Measurements from ENCODE around the gene BLOC1S1.
A peak's percentile ranks its signal among the peaks of the same experiment; 100 is the strongest.

Gene BLOC1S1

DNA sequence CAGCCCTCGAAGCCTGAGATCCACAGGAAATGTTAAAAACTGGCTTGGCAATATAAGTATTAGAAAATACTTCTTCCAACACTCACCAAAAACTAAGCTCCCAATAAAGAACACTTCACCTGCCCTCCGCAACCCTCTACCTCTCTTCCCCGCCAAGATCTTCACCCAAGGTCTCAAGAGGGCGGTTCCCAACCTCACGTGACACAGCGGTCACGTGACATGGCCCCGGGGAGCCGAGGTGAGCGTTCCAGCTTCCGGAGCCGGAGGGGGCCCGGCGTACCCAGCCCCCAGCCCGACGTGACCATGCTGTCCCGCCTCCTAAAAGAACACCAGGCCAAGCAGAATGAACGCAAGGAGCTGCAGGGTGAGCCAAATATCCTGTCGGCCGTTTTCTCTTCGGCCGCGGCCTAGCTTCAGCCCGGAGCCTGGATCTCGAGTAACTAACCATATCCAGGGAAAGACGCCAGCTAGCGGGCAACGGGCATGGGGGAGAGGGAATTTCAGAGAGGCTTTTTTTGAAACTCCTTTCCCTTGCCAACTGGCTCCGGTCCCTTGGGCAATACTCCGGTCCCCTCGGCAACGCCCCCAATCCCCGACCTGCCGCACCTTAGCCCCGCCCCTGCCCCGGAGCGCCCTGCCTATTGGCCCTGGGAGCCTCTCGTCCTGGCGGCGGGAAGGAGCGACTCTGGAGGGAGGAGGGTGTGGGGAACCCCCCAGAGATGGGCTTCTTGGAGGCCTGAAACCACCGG, at the start of gene BLOC1S1:
TSS of gene BLOC1S1 (plus strand) at position 214 of the 749 bp plus-strand sequence. CDS start at position 220, 6 bp downstream.
- DNase-seq (ENCODE audit: insufficient read length, low spot score) = peak; percentile 94
- no peak for FAIRE-seq

DNA sequence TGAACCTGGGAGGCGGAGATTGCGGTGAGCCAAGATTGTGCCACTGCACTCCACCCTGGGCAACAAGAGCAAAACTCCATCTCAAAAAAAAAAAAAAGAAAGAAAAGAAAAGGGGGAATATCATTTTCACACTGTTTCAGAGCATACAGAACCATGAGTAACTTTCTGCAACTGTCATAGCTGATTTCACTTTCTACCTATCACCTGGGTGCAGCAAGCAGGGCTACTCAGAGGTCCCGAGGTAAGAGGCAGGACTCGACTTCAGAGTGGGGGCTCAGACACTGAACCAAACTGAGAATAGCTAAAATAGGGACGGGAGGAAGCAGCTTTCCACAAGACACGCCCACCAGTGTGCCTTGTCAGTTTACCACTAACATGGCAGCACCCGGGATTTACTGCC, 49.3 kb upstream of the BLOC1S1 start:
- DNase-seq (ENCODE audit: insufficient read length, low spot score) = no peak
- FAIRE-seq = no peak

DNA sequence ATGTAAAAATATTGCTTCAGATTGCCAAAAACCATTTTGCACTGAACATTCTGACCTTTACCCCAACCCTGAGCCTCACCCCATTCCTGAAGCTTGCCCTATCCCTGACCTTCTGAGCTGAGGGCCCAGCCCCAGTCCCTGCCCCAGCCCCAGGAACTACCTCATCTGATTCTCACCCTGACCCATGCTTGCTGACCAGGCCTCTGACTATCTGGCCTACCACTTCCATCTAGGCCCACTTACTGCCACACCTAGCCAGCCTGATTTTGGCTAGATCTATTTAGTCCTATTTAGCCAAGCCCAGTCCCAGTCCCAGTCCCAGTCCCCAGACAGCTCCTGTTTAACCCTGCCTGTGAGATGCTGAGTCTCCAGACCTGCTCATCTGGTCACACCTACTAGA, 45.6 kb upstream of the BLOC1S1 start:
- no peak for DNase-seq (ENCODE audit: insufficient read length, low spot score)
- no peak for FAIRE-seq

DNA sequence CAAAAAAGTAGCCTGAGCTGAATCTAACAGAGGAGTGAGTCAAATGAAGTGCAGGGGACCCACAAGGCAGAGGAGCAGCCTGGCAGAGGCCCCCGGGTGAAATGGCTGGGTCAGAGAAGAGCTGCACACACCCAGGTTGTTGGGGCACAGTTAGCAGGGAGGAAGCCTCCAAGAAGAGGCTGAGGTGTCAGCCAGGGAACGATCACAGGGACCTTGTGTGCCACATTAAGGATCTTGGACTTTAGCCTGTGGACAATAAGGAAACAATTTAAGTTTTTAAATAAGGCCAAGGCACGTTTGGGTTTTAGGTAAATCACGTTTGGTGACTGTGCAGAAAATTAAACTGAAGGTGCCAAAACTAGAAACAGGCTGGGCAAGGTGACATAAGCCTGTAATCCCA, 44.1 kb upstream of the BLOC1S1 start:
- DNase-seq (ENCODE audit: insufficient read length, low spot score) (no peak), FAIRE-seq (no peak)

DNA sequence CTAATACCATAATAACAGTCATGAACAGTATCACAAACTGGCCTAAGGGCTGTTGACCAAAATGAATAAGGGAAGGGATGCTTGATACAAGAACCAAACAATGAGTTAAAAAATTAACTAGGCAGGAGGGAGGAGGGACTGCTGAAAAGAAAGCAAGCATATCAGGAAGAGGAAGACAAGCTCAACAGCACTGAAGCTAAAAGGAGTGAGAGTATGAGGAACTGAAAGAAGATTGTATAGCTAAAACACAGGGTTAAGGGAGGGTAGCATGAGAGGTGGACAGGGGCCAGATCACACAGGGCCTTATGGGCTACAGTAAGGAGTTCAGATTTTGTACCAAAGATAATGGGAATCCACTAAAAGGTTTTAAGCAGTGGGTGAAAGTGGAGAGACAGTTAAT, 42.2 kb upstream of the BLOC1S1 start:
- FAIRE-seq (no peak), DNase-seq (ENCODE audit: insufficient read length, low spot score) (no peak)

DNA sequence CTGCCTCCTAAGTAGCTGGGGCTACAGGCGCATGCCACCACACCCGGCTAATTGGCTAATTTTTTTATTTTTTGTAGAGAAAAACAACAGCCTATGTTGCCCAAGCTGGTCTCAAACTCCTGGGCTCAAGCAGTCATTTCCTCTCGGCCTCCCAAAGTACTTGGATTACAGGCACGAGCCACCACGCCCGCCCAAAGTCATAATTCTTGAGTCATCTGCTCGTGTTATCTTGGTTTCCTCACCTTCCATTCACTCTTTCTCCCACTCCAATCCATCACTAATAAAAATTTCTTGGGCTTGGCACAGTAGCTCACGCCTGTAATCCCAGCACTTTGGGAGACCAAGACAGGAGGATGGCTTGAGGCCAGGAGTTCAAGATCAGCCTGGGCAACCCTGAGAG, 40.2 kb upstream of the BLOC1S1 start:
- DNase-seq (ENCODE audit: insufficient read length, low spot score) (no peak), FAIRE-seq (no peak)

DNA sequence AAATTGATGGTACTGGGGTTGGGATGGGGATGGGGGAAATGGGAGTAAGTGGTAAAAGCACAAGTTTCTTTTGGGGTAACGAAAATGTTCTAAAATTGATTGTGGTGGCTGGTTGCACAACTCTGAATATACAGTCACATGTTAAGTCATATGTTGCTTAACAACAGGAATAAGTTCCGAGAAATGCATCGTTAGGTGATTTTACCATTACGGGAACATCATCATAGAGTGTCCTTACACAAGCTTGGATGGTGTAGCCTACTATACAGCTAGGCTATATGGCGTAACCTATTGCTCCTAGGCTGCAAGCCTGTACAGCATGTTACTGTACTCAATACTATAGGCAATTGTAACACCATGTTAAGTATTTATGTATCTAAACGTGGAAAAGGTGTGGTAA, 39.1 kb upstream of the BLOC1S1 start:
- no peak for DNase-seq (ENCODE audit: insufficient read length, low spot score)
- no peak for FAIRE-seq

DNA sequence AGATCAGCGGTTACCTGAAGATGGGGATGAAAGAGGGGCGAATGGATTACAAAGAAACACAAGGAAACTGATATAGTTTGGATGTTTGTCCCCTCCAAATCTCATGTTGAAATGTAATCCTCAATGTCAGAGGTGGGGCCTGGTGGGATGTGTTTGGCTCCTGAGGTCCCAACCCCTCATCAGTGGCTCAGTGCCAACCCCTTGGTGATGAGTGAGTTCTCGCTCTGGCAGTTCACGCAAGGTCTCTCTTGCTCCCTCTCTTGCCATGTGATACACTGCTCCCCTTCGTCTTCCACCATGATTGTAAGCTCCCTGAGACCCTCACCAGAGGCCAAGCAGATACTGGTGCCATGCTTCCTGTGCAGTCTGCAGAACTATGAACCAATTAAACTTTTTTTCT, 36.2 kb upstream of the BLOC1S1 start:
- no peak for DNase-seq (ENCODE audit: insufficient read length, low spot score)
- FAIRE-seq = no peak

DNA sequence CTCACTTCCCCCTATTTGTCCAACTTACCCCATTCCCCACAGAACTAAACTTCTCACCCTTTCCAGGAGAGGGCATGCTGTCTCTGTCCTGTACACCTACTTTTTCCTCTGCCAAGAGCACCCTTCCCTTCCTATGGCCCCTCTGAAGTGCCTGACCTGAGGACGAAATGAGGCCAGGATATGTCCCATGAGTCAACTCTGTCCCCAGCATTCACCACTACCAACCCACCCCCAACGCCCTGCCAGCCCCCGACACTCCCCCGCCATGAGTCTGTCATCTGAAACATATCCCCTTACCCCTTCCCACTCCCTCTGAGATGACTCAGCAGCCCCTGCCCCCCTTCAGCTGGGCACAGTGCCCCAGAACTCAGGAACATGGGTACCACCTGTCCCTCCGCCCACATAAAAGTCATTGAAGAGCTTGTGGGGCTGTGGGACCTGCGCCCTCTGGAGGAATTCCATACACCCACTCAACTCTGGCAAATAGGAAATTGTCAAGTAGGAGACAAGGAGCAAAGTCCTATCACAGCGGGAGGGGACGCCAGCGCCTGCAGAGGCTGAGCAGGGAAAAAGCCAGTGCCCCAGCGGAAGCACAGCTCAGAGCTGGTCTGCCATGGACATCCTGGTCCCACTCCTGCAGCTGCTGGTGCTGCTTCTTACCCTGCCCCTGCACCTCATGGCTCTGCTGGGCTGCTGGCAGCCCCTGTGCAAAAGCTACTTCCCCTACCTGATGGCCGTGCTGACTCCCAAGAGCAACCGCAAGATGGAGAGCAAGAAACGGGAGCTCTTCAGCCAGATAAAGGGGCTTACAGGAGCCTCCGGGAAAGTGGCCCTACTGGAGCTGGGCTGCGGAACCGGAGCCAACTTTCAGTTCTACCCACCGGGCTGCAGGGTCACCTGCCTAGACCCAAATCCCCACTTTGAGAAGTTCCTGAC, 34.4 kb upstream of the BLOC1S1 start:
- FAIRE-seq = peak; percentile 86
- DNase-seq (ENCODE audit: insufficient read length, low spot score) = peak; percentile 73

DNA sequence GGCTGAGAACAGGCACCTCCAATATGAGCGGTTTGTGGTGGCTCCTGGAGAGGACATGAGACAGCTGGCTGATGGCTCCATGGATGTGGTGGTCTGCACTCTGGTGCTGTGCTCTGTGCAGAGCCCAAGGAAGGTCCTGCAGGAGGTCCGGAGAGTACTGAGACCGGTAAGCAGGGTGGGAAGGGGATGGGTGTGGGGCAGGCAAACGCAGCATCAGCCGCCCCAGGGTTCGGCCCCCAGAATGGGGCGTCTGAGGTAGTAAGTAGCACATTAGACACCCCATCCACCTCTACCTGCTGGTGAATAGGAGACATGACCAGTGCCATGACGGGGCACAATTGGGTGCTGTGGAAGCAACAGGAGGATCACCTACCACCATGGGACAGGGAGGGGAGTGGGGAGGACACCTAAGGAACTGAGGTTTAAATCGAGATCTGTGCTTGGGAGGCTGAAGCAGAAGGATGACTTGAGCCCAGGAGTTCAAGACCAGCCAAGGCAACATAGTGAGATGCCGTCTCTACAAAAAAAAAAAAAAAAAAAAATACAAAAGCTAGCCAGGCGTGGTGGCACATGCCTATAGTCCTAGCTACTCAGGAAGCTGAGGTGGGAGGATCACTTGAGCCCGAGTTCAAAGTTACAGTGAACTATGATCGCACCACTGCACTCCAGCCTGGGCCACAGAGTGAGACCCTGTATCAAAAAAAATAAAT, 33.6 kb upstream of the BLOC1S1 start:
- FAIRE-seq (no peak), DNase-seq (ENCODE audit: insufficient read length, low spot score) (no peak)

DNA sequence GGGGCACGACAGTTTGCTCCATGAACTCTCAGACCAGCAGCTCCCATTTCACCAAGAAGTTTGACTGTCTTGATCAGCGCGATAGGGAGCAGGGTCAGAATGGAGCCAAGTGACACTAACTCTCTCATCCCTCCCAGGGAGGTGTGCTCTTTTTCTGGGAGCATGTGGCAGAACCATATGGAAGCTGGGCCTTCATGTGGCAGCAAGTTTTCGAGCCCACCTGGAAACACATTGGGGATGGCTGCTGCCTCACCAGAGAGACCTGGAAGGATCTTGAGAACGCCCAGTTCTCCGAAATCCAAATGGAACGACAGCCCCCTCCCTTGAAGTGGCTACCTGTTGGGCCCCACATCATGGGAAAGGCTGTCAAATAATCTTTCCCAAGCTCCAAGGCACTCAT, 32.2 kb upstream of the BLOC1S1 start:
- DNase-seq (ENCODE audit: insufficient read length, low spot score) (no peak), FAIRE-seq (no peak)

DNA sequence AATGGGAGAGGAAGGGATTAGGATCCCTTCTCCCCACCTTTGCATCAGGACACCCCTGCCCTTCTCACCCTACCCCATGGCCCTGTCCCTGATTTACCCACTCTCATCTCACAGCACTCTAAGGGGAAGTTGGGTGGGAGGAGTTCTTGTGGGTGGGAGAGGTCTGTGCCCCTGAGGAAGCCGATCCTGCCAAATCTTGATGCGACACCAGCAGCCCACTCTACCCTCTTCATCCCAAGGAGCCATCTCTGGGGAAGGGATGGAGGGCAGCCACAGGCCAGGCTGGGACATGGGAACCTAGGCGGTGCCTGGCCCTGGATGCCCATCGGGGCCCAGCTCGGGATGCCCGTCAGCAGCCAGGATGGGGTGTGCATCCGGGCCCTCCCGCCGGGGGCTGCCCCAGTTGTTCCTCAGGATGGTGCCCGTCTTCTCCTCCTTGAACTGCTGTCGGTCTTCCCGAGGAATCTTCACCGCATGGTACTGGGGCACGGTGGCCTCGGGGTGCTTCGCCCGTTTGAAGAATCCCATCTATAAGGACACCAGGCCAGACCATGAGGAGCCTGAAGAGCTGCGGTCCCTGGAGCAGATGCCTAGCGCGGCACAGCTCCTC, 31.0 kb upstream of the BLOC1S1 start:
- DNase-seq (ENCODE audit: insufficient read length, low spot score) = no peak
- no peak for FAIRE-seq

DNA sequence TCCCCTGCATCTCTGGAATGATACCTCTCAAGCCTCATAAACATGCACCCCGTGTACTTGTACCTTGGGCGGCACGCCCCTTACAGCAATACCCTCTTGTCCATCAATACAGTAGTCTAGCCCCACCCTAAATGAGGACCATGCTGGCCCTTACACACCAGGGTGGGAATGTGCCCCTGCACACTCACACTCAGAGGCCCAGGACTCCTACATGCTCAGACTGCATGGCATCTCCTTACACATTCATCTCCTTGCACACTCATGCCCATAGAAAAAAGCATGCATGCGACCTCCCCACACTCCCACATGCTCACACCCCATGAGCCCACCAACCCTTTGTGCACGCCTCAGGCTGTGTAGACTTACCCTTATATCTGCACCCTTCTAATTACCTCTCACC, 30.2 kb upstream of the BLOC1S1 start:
- DNase-seq (ENCODE audit: insufficient read length, low spot score) (no peak), FAIRE-seq (no peak)

DNA sequence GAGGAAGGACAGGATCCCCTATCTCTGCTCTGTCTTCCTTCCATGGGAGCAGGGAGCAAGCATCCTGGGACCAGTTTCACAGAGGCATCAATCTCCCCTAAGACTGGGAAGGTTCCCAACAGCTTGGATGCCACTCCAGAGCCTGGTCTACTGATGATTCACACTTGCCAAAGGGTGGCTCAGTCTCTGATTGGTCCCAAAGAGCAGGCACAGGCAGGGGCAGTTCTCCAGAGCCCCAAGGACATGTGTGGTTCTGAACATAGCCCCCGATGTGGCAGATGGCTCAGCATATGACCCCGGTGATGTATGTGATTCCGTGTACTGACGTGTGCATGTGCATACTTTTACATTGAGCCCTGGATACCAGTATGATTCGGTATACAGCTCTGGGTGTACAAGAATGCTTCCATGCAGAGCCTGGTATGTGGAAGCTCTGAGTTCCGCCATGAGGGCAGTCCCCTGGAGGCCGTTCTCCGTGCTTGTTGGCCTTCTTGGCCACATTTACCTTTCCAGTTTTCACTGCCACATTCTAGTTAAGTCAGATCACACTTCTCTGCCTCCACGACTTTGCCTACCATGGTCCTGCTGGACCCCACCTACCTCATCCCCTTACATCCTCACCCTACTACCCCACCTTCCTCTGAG, 29.4 kb upstream of the BLOC1S1 start:
- no peak for FAIRE-seq
- DNase-seq (ENCODE audit: insufficient read length, low spot score) = no peak

DNA sequence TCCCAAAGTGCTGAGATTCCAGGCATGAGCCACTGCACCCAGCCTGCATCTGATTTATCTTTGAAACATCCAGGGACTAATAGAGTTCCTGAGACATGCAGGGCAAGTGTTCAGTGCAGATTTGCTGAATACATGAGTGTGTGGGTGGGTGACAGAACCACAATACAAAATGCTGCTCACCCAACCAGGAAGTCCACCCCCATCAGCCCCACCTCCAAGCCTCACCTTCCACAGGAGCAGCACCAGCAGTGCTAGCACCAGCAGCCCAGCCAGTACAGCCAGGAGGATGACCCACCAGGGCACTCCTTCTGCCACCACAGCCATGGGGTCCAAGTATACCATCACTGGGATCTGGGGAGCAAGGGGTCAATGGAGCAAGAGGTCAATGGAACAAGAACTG, 28.1 kb upstream of the BLOC1S1 start:
- DNase-seq (ENCODE audit: insufficient read length, low spot score) (no peak), FAIRE-seq (no peak)

DNA sequence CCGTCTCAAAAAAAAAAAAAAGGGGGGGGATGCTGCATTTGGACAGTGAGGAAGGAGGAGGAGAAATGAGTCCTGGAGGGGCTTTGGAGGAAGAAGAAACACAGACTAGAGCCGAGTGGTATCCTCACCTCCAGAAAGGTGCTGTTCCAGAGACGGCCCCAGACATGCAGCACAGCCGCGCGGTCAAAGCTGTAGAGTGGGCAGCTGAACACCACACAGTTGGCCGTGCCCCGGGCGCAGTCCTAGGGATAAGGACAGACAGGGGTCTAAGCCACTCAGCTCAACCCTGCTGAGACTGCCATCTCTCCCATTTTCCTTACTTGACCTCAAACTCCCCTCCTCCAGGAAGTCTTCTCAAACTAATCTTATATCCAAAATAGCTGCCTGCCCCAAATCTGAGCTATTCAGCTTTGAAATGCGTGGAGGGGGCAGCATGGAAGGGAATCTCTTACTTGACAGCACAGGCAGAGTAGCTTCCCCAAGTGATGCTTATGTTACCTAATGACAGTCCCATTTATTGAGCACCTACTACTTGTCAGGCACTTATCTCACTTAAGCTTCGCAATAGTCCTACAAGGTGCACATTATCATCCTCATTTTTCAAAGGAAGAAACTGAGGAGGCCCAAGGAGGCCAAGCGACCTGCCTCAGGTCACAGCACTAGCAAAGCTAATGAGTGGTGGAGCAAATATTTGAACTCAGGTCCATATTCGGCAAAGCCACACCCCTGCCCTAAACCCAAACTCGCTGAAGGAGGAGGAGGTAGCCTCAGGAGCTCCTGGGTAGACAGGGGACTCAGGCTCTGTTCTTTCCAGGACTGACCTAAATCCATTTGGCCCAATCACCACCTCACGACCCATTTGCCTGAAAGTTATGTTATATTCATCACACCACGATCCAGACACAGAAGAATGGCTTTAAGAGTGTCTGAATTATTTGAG, 26.9 kb upstream of the BLOC1S1 start:
- DNase-seq (ENCODE audit: insufficient read length, low spot score) (no peak), FAIRE-seq (no peak)

DNA sequence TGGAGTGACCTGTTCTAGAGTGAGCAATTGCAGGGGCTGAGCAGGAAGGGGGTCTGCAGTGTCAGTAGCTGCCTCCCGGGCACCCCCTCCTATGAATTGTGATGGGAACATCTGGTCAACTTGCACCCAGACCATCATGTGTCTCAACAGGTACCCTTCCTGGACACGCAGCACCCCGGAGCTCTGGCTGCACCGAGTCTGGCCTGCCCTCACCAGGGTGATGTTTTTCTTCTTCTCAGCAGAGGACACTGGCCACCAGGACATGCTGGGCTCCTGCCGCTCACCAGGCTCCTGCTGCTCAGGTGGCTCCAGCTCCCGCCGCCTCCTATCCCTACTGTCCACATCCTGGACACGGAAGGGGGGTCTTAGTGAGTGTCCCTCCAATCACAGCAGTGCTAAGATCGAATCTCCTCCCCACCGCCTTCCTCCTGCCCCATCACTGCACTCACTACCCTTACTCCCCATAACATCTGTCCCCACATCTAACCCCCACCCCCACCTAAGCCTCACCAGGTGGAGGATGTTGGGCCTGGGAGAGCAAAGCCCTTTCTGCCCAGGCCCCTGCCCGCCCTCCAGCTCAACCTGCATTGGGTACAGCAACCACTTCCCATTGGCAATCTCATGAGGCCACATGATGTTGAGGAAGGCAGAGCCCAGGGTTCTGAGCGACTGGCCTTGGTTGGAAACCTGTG, 23.1 kb upstream of the BLOC1S1 start:
- DNase-seq (ENCODE audit: insufficient read length, low spot score) (no peak), FAIRE-seq (no peak)

DNA sequence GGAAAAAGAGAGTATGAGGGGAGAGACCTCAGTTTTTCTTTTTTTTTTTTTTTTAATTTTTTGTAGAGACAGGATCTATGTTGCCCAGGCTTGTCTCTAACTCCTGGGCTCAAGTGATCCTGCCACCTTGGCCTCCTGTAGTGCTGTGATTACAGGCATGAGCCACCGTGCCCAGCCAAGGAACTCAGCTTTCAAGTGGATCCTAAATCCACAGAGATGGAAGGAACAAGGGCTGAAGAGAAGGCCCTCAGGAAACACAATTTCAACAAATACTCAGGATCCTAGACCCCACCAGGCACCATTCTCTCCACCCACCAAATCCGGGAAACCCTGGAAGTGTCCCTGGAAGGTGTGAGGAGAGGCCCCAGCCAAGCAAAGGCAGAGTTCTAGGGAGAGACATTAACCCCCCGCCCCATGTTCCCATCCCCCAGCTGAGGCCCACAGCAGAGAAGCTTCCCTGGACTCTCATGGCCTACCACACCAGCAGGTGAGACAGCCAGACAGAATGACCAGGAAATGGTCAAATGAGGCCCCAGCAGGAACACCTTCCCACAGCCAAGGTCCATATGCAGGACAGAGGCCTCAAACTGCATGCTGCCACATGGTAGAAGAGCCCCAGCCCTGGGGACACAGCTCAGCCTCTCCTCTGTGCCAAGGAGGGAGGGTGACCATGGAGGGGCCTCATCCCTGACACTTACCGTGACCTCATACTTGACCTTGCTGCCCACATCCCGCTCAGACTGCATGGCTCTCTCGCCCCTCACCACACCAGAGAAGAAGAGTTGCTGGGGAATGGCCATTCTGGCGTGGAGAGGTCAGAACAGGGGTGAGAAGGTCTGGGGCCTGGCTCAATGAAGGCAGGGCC, 22.3 kb upstream of the BLOC1S1 start:
- DNase-seq (ENCODE audit: insufficient read length, low spot score) (no peak), FAIRE-seq (no peak)

All from HTR-8/SVneo (cell line).